Measurements from ENCODE around the gene INPP5D.

GRCh38 chr2:233087713-233088112 is 27.6 kb downstream of the INPP5D start:
- no peak for TF ChIP-seq CTCF (IDR thresholded peaks at IDR 0.05)
- TF ChIP-seq POLR2AphosphoS5 (IDR thresholded peaks at IDR 0.05; ENCODE audit: low read depth, low read length): no peak
- no peak for TF ChIP-seq TEAD4 (IDR thresholded peaks at IDR 0.05; ENCODE audit: borderline replicate concordance, insufficient read depth)
- TF ChIP-seq REST (IDR thresholded peaks at IDR 0.05; ENCODE audit: low read depth, low read length): no peak
- no peak for TF ChIP-seq MAX (IDR thresholded peaks at IDR 0.05; ENCODE audit: low read depth)
- TF ChIP-seq EP300 (IDR thresholded peaks at IDR 0.05; ENCODE audit: borderline replicate concordance in 1 of 2, low read depth in 1 of 2, low read length in 1 of 2): no peak
- no peak for TF ChIP-seq YY1 (IDR thresholded peaks at IDR 0.05; ENCODE audit: low read depth)
- no peak for TF ChIP-seq EZH2phosphoT487 (IDR thresholded peaks at IDR 0.05; ENCODE audit: borderline replicate concordance, low read depth)
